HS-5 (cell line): ENCODE data around the gene ZCCHC10.
"Not testable (repeated sequence)": the region's sequence is repeated elsewhere in the genome, so short reads cannot be mapped to it uniquely, and the experiment has no call there.

ENCODE experiments used
- DNase-seq: peaks from one replicate; pipeline ENCODE4 v3.0.0-alpha.2; 2012; ENCODE audit warnings: low read depth

The ZCCHC10 gene

GRCh38 chr5:133025804-133026663 is at the start of gene ZCCHC10:
Gene ZCCHC10 (minus strand): TSS chr5:133026549. CDS start chr5:133026537, 12 bp downstream.
- DNase-seq, result peak; percentile 73

GRCh38 chr5:133075572-133076536 is 49.5 kb upstream of the ZCCHC10 start:
- no peak for DNase-seq

- no peak for DNase-seq
These were observed 45.7 kb upstream of the ZCCHC10 start for GRCh38 chr5:133072021-133072420.

GRCh38 chr5:133066045-133066444 is 39.7 kb upstream of the ZCCHC10 start:
- no peak for DNase-seq

GRCh38 chr5:133065471-133065870 is 39.1 kb upstream of the ZCCHC10 start:
- DNase-seq, result no peak

GRCh38 chr5:133063965-133064364 is 37.6 kb upstream of the ZCCHC10 start:
- no peak for DNase-seq

GRCh38 chr5:133062276-133062675 is 35.9 kb upstream of the ZCCHC10 start:
- no peak for DNase-seq

GRCh38 chr5:133059621-133060020 is 33.3 kb upstream of the ZCCHC10 start:
- DNase-seq, result no peak

- DNase-seq, result no peak
These were observed 30.5 kb upstream of the ZCCHC10 start for GRCh38 chr5:133056891-133057290.

GRCh38 chr5:133054697-133055471 is 28.5 kb upstream of the ZCCHC10 start:
- DNase-seq, result no peak

GRCh38 chr5:133053448-133053847 is 27.1 kb upstream of the ZCCHC10 start:
- no peak for DNase-seq

GRCh38 chr5:133052317-133053175 is 26.2 kb upstream of the ZCCHC10 start:
- no peak for DNase-seq

- DNase-seq, result peak; percentile 95
These were observed 25.4 kb upstream of the ZCCHC10 start, which contains the start of gene HSPA4 for GRCh38 chr5:133051542-133052316. Gene HSPA4 (plus strand): TSS chr5:133052013. CDS start chr5:133052251, 238 bp downstream.

GRCh38 chr5:133051061-133051541 is 24.8 kb upstream of the ZCCHC10 start:
- DNase-seq, result no peak

- DNase-seq, result no peak
These were observed 24.2 kb upstream of the ZCCHC10 start for GRCh38 chr5:133050521-133050920.

GRCh38 chr5:133049726-133050048 is 23.3 kb upstream of the ZCCHC10 start:
- DNase-seq, result no peak

- DNase-seq, result no peak
These were observed 22.8 kb upstream of the ZCCHC10 start for GRCh38 chr5:133048993-133049725.

- no peak for DNase-seq
These were observed 21.1 kb upstream of the ZCCHC10 start for GRCh38 chr5:133047404-133047803.

- DNase-seq, result not testable (repeated sequence)
These were observed 20.2 kb upstream of the ZCCHC10 start for GRCh38 chr5:133046560-133046959.
